ENCODE data around the gene PRCP.

DNA sequence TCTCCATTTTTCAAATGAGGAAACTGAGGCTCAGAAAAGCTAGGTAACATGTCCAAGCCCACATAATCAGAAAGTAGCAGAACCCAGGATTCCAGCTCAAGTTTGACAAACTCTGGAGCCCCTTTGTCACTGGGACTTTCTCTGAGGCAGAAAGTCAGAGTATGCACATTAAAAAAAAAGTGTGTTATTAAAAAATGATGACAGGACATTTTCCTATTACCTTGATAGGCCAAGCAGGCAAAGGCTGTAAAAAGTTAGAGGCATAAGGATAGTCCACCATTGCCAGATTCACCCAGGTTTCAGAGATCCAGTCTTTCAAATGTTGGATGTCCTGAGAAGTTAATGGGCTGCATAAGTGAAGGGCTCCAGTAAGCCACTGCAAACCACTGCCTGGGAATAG lies 51.4 kb downstream of the PRCP start:
- TF ChIP-seq, protein P1, sequence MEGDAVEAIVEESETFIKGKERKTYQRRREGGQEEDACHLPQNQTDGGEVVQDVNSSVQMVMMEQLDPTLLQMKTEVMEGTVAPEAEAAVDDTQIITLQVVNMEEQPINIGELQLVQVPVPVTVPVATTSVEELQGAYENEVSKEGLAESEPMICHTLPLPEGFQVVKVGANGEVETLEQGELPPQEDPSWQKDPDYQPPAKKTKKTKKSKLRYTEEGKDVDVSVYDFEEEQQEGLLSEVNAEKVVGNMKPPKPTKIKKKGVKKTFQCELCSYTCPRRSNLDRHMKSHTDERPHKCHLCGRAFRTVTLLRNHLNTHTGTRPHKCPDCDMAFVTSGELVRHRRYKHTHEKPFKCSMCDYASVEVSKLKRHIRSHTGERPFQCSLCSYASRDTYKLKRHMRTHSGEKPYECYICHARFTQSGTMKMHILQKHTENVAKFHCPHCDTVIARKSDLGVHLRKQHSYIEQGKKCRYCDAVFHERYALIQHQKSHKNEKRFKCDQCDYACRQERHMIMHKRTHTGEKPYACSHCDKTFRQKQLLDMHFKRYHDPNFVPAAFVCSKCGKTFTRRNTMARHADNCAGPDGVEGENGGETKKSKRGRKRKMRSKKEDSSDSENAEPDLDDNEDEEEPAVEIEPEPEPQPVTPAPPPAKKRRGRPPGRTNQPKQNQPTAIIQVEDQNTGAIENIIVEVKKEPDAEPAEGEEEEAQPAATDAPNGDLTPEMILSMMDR (IDR thresholded peaks at IDR 0.05) = no peak
- TF ChIP-seq TCF7L2 (IDR thresholded peaks at IDR 0.05; ENCODE audit: low read depth, low read length) = no peak
